ENCODE measurements around the gene ARPC1B. TPM values are rescaled to one million over a fixed set of nuclear protein-coding genes. Genes with fewer than 3 reads are reported as not detected.

ARPC1B gene
- polyA plus RNA-seq, 1 of the 3 experiments (the other 2 are of a cell fraction) = 836 TPM

DNA sequence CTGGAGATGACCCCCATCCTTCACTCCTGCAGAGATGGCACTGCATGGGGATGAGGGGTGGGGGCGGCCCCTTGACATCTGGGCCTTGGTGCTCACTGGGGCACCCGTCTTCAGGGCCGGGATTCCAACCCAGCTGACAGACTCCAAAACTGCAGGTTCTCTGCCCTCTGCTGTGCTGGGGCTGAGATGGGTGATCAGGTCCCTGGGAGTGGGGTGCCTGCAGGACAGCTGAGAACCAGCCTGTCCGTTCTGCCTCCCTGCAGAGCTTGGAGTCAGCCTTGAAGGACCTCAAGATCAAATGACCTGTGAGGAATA is 19.6 kb downstream of the ARPC1B start:
- Histone ChIP-seq H3K4me1 (ENCODE audit: control insufficient read depth in 1 of 2, insufficient read depth in 2 of 2, low read depth in 1 of 2, low read length in 1 of 2) (peaks cover 0 to 17% of the 10 kb centered on the region in 2 experiments; a peak in 1 of 4 replicates), H4K20me1 (ENCODE audit: insufficient read depth) (peaks cover 47% of the 10 kb centered on the region), H3K4me3 (ENCODE audit: low read depth in 2 of 2, low read length in 1 of 2) (no peak overlapping the region), H3K27ac (ENCODE audit: low read depth in 2 of 2, low read length in 1 of 2) (peak overlapping the region in 1 of 2 experiments; percentile 67; a peak in 1 of 4 replicates), H3K79me2 (ENCODE audit: insufficient read depth) (peaks cover 18% of the 10 kb centered on the region; the same call in 1 of the 2 replicates), H2AFZ (ENCODE audit: low read depth) (no peak overlapping the region), H3K9ac (no peak overlapping the region), H3K36me3 (replicated peaks in 1 of 2; ENCODE audit: control insufficient read depth in 1 of 2, insufficient read depth in 2 of 2, low read length in 1 of 2) (peaks cover 57 to 65% of the 10 kb centered on the region in 2 experiments), H3K27me3 (ENCODE audit: insufficient read depth) (no peaks in the 10 kb centered on the region), H3K9me2 (no peaks in the 10 kb centered on the region), H3K4me2 (no peak overlapping the region), H3K9me3 (no peaks in the 10 kb centered on the region), H3F3A (replicated peaks; ENCODE audit: insufficient read depth) (peaks cover 80% of the 10 kb centered on the region)
- ChIA-PET CTCF (interaction anchor here (0.9 to 3.2 kb wide), 4 partner anchors 9 to 81 kb away, joined by 3 to 11 read pairs (median 5); no protein-coding TSS in a partner anchor), POLR2A (interaction anchor here (1.1 to 10.2 kb wide), 5 partner anchors 9 to 707 kb away, joined by 3 to 102 read pairs (median 7); partner anchors contain the start of genes AP4M1, BUD31, MCM7 and PDAP1)
- TF ChIP-seq, protein P1, sequence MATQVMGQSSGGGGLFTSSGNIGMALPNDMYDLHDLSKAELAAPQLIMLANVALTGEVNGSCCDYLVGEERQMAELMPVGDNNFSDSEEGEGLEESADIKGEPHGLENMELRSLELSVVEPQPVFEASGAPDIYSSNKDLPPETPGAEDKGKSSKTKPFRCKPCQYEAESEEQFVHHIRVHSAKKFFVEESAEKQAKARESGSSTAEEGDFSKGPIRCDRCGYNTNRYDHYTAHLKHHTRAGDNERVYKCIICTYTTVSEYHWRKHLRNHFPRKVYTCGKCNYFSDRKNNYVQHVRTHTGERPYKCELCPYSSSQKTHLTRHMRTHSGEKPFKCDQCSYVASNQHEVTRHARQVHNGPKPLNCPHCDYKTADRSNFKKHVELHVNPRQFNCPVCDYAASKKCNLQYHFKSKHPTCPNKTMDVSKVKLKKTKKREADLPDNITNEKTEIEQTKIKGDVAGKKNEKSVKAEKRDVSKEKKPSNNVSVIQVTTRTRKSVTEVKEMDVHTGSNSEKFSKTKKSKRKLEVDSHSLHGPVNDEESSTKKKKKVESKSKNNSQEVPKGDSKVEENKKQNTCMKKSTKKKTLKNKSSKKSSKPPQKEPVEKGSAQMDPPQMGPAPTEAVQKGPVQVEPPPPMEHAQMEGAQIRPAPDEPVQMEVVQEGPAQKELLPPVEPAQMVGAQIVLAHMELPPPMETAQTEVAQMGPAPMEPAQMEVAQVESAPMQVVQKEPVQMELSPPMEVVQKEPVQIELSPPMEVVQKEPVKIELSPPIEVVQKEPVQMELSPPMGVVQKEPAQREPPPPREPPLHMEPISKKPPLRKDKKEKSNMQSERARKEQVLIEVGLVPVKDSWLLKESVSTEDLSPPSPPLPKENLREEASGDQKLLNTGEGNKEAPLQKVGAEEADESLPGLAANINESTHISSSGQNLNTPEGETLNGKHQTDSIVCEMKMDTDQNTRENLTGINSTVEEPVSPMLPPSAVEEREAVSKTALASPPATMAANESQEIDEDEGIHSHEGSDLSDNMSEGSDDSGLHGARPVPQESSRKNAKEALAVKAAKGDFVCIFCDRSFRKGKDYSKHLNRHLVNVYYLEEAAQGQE (IDR thresholded peaks at IDR 0.05; ENCODE audit: low read depth, low read length) = no peak
- TF ChIP-seq POLR2AphosphoS5 (IDR thresholded peaks at IDR 0.05; ENCODE audit: low read depth, low read length) = no peak
- TF ChIP-seq, protein P2, sequence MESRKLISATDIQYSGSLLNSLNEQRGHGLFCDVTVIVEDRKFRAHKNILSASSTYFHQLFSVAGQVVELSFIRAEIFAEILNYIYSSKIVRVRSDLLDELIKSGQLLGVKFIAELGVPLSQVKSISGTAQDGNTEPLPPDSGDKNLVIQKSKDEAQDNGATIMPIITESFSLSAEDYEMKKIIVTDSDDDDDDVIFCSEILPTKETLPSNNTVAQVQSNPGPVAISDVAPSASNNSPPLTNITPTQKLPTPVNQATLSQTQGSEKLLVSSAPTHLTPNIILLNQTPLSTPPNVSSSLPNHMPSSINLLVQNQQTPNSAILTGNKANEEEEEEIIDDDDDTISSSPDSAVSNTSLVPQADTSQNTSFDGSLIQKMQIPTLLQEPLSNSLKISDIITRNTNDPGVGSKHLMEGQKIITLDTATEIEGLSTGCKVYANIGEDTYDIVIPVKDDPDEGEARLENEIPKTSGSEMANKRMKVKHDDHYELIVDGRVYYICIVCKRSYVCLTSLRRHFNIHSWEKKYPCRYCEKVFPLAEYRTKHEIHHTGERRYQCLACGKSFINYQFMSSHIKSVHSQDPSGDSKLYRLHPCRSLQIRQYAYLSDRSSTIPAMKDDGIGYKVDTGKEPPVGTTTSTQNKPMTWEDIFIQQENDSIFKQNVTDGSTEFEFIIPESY (IDR thresholded peaks at IDR 0.05; ENCODE audit: borderline replicate concordance, low read depth) = no peak
- TF ChIP-seq FOSL2 (IDR thresholded peaks at IDR 0.05; ENCODE audit: borderline replicate concordance, low read depth) = no peak
- TF ChIP-seq CHD2 (IDR thresholded peaks at IDR 0.05; ENCODE audit: low read length, partially characterized antibody) = no peak
- TF ChIP-seq FOXJ3 (CRISPR knock-in tag; IDR thresholded peaks at IDR 0.05) = no peak
- TF ChIP-seq RXRA (IDR thresholded peaks at IDR 0.05; ENCODE audit: borderline replicate concordance, low read depth) = no peak
- TF ChIP-seq SIN3A (IDR thresholded peaks at IDR 0.05; ENCODE audit: borderline replicate concordance, low read depth, low read length) = no peak
- TF ChIP-seq, protein P3, sequence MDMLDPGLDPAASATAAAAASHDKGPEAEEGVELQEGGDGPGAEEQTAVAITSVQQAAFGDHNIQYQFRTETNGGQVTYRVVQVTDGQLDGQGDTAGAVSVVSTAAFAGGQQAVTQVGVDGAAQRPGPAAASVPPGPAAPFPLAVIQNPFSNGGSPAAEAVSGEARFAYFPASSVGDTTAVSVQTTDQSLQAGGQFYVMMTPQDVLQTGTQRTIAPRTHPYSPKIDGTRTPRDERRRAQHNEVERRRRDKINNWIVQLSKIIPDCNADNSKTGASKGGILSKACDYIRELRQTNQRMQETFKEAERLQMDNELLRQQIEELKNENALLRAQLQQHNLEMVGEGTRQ (IDR thresholded peaks at IDR 0.05; ENCODE audit: borderline replicate concordance, low read depth, low read length) = no peak
- no peak for TF ChIP-seq MEF2A (IDR thresholded peaks at IDR 0.05; ENCODE audit: borderline replicate concordance, low read depth)
- no peak for TF ChIP-seq TEAD4 (IDR thresholded peaks at IDR 0.05; ENCODE audit: borderline replicate concordance, insufficient read depth)
- TF ChIP-seq, protein P4, sequence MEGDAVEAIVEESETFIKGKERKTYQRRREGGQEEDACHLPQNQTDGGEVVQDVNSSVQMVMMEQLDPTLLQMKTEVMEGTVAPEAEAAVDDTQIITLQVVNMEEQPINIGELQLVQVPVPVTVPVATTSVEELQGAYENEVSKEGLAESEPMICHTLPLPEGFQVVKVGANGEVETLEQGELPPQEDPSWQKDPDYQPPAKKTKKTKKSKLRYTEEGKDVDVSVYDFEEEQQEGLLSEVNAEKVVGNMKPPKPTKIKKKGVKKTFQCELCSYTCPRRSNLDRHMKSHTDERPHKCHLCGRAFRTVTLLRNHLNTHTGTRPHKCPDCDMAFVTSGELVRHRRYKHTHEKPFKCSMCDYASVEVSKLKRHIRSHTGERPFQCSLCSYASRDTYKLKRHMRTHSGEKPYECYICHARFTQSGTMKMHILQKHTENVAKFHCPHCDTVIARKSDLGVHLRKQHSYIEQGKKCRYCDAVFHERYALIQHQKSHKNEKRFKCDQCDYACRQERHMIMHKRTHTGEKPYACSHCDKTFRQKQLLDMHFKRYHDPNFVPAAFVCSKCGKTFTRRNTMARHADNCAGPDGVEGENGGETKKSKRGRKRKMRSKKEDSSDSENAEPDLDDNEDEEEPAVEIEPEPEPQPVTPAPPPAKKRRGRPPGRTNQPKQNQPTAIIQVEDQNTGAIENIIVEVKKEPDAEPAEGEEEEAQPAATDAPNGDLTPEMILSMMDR (IDR thresholded peaks at IDR 0.05) = no peak
- TF ChIP-seq YY1 (IDR thresholded peaks at IDR 0.05; ENCODE audit: low read depth) = no peak
- no peak for TF ChIP-seq MXI1 (IDR thresholded peaks at IDR 0.05; ENCODE audit: low read depth, low read length)
- DNase-seq = no peak
- 96% methylated on average over 4 of the region's 4 CpGs for WGBS (ENCODE audit: low lambda C conversion rate)

All from SK-N-SH (cell line).